Hematopoietic multipotent progenitor cell treated with erythropoietin and hydrocortisone succinate and interleukin-3 and kit ligand, for 17 days (in vitro differentiated cells): ENCODE data around the gene GABRP.
"Not testable (repeated sequence)": the region's sequence is repeated elsewhere in the genome, so short reads cannot be mapped to it uniquely, and the experiment has no call there.

Experiments
- DNase-seq: peaks from one replicate; pipeline ENCODE4 v3.0.0-alpha.2; 2015; ENCODE audit warnings: low spot score

GABRP gene

DNA sequence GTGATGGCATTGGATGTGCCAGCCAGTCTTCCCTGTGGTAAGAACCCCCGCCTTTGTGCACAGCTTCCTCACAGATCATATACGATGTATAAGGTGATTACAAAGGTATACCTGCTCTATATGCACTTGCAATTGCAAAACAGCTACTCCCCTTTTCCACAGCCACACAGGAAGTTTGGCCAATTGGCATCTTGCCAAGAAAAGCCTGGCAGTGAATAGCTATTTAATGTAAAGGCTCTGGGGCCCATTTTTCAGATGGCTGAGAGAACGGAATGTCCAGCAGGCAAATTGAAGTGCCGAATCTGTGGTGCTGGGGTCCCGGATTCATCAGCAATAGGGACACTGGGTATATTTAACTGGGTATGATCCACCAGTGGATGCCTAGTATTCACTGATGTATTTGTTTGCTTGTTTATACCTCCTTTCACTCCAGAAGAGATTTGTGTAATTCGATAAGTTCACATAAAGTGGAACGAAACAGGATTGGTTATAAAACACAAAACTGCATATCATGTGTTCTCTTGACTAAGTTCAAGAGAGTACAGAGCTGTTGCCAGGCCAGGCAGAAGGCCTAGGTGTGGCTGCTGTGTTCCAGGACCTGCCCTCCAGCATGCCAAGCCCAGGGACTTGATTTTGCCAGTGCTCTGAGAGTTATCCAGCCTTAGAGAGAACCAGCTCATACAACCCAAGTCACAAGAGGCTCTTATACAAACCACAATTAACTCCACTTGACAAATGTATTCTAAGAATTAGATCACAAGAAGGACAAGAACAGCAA, 27.7 kb upstream of the GABRP start:
- DNase-seq: no peak

DNA sequence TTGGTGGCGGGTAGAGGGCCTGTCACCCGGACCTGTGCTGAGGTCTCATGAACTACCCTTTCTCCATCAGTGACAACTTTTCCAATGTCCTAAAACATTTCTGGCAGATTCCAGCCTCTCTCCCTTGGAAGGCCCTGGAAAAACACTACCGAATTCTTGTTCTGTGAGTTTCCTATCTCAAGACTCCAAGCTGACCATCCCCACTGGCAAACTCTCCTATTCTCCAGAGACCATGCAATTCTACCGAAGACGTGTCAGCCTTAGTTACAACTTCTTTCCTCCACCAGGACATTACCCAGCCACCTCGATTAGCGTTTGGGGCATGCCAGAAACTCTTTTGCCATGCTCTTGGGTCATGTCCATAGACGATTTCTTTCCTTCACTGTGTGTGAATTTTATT, 26.8 kb upstream of the GABRP start:
- DNase-seq: no peak

DNA sequence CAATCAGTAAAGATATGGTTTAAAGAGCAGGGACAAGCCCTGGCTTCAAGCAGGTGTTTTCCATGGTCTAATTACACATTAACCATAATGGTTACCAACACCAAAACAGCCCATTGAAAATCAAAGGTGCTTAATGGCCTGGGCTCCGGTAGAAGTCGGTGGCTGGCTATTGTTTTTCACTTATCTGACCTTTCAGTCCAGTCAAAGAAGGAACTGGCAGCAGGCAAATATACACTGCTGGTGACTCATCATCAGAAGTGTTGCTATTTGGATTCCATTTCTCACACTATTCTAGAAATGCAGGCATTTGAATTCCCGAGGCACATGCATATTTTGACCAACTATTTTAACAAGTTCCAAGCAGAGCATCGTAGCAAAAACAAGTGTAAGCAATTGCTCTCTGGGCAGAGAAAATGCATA, 26.3 kb upstream of the GABRP start:
- DNase-seq: no peak

DNA sequence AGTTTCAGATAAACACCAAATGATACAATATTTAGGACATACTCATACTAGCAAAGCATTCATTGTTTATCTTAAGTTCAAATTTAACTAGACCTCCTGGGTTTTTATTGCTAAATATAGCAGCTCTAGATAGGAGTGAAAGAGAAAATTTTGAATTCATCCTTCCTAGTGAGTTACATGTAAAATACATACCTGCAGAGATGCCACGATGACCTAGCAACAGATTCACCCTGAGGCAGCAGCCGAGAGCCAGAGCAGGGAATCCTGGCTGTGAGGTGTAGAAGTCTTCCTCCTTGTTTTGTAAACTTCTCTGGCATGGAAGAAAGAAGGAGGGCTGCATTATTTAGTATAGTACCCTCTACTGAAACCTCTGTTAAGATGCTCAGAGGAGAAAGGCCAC, 25.9 kb upstream of the GABRP start:
- no peak for DNase-seq

DNA sequence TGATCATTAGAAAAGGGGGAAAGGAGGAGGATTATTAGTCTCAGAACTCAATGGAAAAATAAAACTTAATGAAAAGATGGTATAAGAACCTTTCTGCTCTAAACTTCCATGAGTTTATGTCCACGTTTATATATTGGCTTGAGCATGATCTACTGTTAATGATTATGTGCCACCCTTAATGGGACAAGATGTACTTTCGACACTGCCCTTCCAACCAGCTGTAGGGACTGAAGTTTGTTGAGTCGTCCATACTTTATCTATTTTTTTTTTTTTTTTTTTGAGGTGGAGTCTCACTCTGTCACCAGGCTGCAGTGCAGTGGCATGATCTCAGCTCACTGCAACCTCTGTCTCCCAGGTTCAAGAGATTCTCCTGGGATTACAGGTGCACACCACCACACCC, 25.0 kb upstream of the GABRP start:
- DNase-seq: no peak

DNA sequence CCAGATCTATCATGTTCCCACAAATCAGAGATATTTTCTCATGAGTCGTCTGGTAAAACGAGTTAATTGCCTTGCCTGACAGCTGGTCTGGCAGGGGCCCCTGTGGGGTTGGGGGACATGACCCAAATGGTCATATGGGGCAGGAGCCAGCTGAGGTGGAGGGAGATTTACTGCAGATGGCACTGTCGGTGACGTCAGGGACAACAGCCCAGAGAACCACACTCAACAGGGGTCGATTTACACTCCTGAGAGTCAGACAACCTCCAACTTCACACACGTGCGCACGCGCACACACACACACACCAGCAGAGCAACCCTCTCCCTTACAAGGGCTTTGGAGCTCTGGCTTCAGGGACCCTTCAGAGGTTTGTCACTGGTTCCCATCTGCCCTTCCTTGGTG, 23.4 kb upstream of the GABRP start:
- no peak for DNase-seq

GRCh38 chr5:170761048-170761707, 22.3 kb upstream of the GABRP start:
- DNase-seq: no peak

DNA sequence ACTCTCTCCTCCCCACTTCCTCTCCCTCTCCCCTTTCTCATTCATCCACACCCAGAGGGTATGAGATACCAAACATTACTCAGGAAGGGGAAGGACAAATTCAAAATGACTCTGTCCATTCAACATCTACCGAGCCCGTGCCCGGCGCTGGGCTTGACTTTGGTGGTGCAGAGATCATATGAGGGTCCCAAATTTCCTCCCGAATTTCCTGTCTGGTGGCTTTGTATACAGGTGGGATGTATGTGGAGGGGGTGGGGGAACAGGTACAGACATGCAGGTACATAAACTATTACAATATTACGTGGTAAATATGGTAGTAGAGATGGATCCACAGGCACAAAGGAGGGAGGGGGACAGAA, 21.8 kb upstream of the GABRP start:
- no peak for DNase-seq

DNA sequence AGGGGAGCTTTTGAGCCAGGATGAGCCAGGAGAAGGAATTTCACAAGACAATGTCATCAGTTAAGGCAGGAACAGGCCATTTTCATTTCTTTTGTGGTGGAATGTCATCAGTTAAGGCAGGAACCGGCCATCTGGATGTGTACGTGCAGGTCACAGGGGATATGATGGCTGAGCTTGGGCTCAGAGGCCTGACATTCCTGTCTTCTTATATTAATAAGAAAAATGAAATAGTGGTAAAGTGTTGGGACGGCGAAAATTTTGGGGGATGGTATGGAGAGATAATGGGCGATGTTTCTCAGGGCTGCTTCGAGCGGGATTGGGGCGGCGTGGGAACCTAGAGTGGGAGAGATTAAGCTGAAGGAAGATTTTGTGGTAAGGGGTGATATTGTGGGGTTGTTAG, 21.2 kb upstream of the GABRP start:
- not testable (repeated sequence) for DNase-seq

DNA sequence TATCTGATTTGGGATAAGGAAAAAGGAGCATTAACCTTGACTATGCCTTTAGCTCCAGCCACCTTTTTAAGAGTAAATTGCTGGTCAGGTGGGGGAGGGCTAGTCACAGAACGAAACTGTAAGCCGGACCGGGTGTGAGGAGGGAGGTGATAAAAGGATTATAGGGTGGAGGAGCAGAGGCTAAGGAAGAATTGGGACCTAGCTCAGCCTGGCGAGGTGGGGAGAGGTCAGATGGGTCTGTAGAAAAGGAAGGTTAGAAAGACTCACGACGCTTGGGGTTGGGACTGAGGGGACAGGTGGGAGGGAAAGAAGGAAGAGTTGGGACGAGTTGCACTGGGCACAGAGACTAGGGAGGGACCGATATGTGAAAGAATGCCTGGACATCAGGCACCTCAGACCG, 17.7 kb upstream of the GABRP start:
- not testable (repeated sequence) for DNase-seq

DNA sequence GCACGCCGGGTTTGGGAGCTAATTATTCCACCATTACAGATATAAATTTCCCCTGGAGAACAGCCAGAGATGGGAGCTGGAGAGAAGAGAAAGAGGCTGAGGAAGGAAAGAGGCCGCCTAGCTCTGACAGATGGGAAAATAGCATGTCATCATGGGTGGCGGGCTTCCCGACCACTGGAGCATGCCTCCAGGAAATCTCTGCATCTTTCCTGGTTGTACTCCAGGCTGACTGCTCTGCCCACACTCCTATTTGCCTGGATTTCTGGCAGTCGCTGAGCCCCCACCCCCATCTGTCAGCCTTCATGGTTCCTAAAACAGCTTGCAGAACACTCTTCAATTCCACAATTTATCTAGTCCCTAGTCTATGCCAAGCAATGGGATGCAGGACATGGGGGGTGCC, 14.3 kb upstream of the GABRP start:
- no peak for DNase-seq

GRCh38 chr5:170769898-170770416, 13.6 kb upstream of the GABRP start:
- DNase-seq: no peak

DNA sequence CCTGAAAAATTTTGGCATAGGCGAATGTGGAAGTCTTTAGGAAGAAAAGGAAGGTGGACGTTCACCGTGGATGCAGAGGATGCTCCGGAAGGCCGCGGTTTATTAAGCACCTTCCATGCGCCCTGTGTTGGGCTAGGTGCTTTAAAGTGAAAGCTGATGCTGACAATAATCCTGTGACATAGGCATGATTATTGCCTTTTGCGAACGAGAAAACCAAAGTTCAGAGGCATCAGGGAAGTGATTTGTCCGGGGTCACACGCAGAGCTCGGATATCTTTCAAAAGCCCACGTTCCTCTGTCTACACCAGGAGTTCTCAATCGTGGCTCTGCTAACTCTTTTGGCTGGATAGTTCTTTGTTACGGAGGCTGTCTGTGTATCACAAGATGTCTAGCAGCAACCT, 12.0 kb upstream of the GABRP start:
- no peak for DNase-seq

GRCh38 chr5:170773024-170773985, 10.2 kb upstream of the GABRP start:
- DNase-seq: no peak

- no peak for DNase-seq
Measured at GRCh38 chr5:170774831-170775230, 8.7 kb upstream of the GABRP start.

DNA sequence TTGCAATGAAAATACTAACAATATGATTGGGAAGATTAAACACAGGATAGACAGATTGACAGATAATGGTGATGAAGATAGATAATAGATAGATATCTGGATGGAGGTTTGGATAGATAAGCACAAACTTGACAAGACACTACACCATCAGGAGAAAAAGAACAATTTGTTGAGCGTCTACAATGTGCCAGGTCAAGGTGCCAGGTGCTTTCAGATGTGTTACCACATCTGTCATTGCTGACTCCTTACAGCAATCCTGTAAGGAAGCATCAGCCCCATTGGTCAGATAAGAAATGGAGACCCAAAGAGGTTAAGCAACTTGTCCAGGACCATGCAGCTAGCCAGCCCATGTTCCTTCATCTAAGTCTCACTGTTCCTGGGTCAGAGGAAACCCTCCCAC, 1.6 kb upstream of the GABRP start:
- no peak for DNase-seq

- no peak for DNase-seq
Measured at GRCh38 chr5:170782438-170782837, 1.1 kb upstream of the GABRP start.

- no peak for DNase-seq
Measured at GRCh38 chr5:170785416-170785815, 1.9 kb downstream of the GABRP start.

DNA sequence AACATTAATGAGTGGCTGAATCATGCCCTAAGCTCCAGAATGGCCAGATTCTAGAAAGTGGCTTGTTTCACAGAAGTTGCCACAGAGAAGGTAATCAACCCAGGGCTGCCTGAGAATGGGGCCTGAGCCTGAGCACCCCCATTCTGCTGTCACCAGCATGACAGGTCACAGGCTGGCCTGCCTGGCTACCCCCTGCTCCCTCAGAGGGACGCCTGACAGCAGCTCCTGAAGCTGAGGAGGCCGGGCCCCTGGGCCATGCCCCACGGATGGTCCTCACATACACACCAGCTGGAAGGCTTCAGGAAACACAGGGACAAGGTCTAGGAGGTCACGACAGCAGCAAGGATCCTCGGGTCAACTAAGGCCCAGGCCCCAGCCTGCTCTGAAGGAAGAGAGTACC, 3.7 kb downstream of the GABRP start:
- DNase-seq: no peak

- no peak for DNase-seq
Measured at GRCh38 chr5:170788626-170789304, 5.2 kb downstream of the GABRP start.

- DNase-seq: no peak
Measured at GRCh38 chr5:170791325-170791954, 7.9 kb downstream of the GABRP start.
